HG02840 (cell line): ENCODE data around the gene R3HDML.
"Not testable (repeated sequence)": the region's sequence is repeated elsewhere in the genome, so short reads cannot be mapped to it uniquely, and the experiment has no call there.

ENCODE experiments used
- ATAC-seq: cut with Tn5 transposase; IDR thresholded peaks from one replicate; pipeline ENCODE4 v1.9.1; 2021; ENCODE audit warnings: mild to moderate bottlenecking, moderate library complexity, moderate number of reproducible peaks; ENCODE audit not compliant: unreplicated experiment, low FRiP score

Gene R3HDML, protein sequence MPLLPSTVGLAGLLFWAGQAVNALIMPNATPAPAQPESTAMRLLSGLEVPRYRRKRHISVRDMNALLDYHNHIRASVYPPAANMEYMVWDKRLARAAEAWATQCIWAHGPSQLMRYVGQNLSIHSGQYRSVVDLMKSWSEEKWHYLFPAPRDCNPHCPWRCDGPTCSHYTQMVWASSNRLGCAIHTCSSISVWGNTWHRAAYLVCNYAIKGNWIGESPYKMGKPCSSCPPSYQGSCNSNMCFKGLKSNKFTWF

DNA sequence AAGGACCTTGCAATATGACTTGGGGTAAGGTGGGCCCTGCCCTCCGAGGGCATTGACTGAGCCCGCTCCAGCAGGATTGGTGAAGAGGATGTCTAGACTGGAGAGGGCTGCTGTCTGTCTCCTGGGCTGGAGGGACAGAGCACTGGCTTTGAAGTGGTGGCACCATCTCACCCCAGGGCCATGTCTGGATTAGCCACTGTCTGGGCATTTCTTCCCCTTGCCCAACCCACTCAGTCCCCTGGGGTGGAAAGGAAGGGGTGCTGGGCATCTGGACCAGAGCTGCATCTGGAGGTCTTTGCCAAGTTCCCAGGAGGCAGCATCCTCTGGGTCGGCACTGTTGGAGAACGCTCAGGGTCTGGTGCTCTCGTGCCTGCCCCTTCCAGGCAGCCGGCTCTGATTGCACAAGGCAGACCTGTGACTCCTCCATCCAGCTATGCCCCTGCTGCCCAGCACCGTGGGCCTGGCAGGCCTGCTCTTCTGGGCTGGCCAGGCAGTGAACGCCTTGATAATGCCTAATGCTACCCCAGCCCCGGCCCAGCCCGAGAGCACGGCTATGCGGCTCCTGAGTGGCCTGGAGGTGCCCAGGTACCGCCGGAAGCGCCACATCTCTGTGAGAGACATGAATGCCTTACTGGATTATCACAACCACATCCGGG lies at the start of gene R3HDML:
Gene R3HDML (plus strand): TSS at position 319 of the 656 bp plus-strand sequence. CDS start 115 bp downstream, at position 434.
- no peak for ATAC-seq

DNA sequence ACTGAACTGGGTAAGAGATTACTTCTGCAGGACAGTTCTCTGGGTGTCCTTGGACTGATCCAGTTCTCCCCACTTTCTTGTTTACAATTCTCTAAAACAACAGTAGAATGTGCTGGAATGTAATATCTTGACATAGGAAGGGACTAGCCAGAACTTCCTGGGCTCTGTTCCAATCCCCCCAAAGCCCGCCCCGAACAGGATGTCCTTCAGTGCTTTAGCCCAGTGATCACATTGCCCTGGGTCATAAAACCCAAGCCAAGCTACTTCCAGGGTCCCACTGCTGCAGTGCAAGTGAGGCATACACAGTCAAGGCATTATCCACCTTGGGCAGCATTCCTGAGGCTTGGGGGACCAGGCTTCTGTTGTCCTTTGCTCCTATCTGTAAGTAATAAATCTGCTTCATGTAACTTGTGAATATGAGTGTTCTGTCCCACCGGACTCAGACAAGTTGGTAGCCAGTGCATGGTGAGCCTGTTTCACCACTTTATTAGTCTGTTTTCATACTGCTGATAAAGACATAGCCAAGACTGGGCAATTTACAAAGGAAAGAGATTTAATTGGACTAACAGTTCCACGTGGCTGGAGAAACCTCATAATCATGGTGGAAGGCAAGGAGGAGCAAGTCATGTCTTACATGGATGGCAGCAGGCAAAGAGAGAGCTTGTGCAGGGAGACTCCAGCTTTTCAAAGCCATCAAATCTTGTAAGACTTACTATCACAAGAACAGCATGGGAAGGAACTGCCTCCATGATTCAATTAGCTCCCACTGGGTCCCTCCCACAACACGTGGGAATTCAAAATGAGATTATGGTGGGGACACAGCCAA lies 49.4 kb upstream of the R3HDML start:
- ATAC-seq: no peak

DNA sequence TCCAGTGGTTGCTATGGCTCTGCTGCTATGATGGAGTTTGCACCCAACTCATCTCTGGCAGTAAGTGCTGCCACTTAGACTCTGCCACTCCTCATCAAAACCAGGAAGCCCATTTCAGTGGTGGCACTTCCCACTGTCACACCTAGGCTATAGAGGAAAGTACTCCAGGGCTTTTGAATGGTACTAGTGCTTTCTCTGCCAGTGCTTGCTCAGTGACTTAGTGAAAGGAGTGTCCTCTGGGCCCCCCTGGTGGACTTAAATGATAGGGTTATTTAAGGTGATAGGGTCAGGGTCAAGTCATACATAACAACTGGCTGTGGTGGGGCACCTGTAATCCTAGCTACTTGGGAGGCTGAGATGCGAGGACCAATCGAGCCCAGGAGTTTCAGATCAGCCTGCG lies 48.6 kb upstream of the R3HDML start:
- no peak for ATAC-seq

DNA sequence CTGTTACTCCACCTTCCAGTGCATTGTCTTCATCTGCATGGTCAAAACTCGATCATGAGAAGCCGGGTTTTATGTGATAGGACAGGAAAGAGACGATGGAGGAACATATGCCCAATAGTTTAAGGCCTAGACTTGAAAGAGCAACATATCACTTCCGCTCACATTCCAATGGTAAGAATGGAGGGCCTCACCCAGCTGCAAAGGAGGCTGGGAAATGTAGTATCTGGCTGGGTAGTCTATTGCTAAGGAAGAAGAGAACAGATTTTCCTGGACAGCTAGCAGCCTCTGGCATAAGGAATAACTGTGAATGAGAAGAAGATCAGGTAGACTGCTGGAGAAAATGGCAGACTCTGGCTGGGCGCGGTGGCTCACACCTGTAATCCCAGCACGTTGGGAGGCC lies 45.1 kb upstream of the R3HDML start:
- no peak for ATAC-seq

- ATAC-seq: no peak
Observed at GRCh38 chr20:44296011-44296410, 40.8 kb upstream of the R3HDML start.

GRCh38 chr20:44297721-44298120 lies 39.1 kb upstream of the R3HDML start:
- ATAC-seq: no peak

GRCh38 chr20:44299011-44299535 lies 37.8 kb upstream of the R3HDML start:
- ATAC-seq: not testable (repeated sequence)

GRCh38 chr20:44301285-44301684 lies 35.6 kb upstream of the R3HDML start:
- ATAC-seq: no peak

GRCh38 chr20:44302026-44302669 lies 34.7 kb upstream of the R3HDML start:
- ATAC-seq: no peak

GRCh38 chr20:44302736-44303135 lies 34.1 kb upstream of the R3HDML start:
- ATAC-seq: no peak

- no peak for ATAC-seq
Observed at GRCh38 chr20:44304383-44304782, 32.5 kb upstream of the R3HDML start.

DNA sequence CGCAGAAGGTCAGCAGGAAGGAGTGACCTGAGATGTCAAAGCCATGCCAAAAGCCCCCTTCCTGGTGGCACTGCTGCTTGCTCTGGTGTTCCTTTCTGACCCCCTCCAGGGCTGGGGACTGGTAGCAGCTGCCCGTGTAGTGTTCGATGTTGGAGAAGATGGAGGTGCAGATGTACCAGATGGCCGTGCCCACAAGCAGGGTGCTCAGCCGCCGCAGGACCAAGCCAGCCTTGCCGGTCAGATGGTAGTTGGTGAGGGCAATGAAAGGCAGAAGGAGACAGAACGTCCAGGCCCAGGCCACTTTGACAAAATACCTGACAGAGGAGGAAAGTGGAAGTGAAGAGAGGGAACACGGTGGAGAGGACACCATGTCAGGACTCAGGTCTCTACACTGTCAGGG lies 29.9 kb upstream of the R3HDML start:
- ATAC-seq: no peak

GRCh38 chr20:44309763-44310663 lies 26.8 kb upstream of the R3HDML start:
- ATAC-seq: peak; percentile 3

DNA sequence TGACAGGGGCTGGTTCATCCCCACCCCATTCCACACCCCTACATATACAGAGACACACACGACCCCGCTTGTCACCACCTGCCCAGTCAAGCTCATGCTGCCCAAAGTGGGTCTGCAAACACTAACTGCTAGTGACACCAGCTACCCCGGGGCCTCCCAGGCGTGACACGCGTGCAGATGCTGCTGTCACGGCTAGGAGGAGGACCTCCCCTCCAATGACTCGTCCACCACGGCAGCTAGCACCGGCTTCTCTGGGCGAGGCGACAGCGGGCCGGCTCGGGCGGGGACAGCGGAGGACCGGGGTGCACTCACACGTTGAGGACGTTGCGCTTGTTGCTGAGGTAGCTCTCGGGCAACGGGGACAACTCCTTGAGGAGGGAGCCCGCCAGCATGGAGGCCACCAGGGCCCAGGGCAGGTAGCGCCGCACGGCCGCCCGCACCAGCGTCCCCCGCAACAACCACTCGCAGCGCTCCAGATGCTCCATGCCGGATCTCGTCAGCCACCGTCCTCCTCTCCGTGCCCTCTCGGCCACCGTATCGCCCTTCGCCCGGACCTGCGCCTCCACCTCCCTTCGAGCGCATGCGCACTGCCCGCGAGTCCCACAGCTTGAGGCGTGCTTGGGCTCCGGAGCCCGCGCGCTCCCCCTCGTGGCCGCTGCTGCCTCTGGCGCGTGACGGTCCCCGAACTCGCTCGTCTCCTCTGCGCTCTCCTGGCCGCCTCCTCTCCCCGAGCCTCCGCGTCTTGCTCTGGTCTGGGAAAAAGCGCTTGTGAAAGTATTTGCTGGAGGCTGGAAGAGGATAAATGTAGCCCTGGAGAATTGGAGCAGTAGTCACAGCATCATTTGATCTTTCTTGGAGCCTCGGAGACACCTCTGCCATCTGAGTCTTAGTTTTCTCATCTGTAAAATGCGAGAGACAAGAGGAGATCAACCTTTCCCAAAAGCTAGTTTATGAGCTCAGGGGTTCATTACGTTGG lies 25.9 kb upstream of the R3HDML start, which contains the start of gene FITM2:
Gene FITM2 (minus strand): TSS at position 539 of the 976 bp plus-strand sequence. CDS start 54 bp downstream, at position 485.
- peak; percentile 90 for ATAC-seq

DNA sequence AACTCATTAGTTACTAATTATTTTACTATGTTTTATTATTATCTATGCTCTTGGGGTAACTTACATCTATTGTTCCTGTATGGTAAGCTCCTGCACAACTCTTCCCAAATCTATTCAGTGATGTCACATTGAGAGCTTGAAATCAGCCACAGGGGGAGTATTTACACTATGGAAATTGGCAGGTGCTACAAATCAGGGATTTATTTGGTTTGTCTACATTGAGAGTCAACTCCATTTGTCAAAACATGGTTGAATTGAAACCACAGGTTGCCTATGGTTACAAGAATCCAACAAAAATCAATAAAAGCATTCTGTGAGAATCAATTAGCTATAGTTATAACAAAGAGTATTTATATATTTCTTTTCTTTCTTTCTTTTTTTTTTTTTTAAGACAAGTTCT lies 22.0 kb upstream of the R3HDML start:
- ATAC-seq: no peak

- ATAC-seq: no peak
Observed at GRCh38 chr20:44319839-44320422, 16.9 kb upstream of the R3HDML start.

GRCh38 chr20:44324343-44324742 lies 12.5 kb upstream of the R3HDML start:
- no peak for ATAC-seq
